ENCODE data around the gene CRABP1.

DNA sequence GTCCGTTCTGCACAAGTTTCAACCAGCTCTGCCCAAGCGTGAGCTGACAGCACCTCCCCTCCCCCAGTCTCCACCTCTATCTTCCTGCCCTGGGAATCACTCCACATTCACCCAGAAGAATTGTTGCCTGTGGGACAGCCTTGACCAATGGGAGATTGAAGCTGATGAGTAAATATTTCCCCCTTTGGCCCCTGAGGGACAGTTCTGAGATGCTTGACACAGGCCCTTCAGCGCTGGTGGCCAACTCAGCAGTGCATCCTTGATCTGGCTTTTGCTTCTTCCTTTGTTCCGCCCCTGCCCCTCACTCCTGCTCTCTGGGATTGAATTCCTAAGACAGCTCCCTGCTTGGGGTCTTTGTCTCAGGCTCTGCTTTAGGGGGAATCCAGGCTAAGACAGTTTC lies 27.6 kb upstream of the CRABP1 start:
- TF ChIP-seq, protein P1, sequence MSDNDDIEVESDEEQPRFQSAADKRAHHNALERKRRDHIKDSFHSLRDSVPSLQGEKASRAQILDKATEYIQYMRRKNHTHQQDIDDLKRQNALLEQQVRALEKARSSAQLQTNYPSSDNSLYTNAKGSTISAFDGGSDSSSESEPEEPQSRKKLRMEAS (IDR thresholded peaks at IDR 0.05), result no peak
- TF ChIP-seq CTCF (IDR thresholded peaks at IDR 0.05) (no peak), POLR2A (IDR thresholded peaks at IDR 0.05; ENCODE audit: low read length) (no peak), EP300 (IDR thresholded peaks at IDR 0.05) (no peak), ESRRA (IDR thresholded peaks at IDR 0.05; ENCODE audit: borderline replicate concordance, low read length) (no peak), CEBPB (IDR thresholded peaks at IDR 0.05) (no peak), HEYL (CRISPR knock-in tag; IDR thresholded peaks at IDR 0.05) (no peak), NR3C1 (IDR thresholded peaks at IDR 0.05) (no peak), PBX3 (IDR thresholded peaks at IDR 0.05) (no peak), JUNB (IDR thresholded peaks at IDR 0.05) (no peak)
- TF ChIP-seq, protein P2, sequence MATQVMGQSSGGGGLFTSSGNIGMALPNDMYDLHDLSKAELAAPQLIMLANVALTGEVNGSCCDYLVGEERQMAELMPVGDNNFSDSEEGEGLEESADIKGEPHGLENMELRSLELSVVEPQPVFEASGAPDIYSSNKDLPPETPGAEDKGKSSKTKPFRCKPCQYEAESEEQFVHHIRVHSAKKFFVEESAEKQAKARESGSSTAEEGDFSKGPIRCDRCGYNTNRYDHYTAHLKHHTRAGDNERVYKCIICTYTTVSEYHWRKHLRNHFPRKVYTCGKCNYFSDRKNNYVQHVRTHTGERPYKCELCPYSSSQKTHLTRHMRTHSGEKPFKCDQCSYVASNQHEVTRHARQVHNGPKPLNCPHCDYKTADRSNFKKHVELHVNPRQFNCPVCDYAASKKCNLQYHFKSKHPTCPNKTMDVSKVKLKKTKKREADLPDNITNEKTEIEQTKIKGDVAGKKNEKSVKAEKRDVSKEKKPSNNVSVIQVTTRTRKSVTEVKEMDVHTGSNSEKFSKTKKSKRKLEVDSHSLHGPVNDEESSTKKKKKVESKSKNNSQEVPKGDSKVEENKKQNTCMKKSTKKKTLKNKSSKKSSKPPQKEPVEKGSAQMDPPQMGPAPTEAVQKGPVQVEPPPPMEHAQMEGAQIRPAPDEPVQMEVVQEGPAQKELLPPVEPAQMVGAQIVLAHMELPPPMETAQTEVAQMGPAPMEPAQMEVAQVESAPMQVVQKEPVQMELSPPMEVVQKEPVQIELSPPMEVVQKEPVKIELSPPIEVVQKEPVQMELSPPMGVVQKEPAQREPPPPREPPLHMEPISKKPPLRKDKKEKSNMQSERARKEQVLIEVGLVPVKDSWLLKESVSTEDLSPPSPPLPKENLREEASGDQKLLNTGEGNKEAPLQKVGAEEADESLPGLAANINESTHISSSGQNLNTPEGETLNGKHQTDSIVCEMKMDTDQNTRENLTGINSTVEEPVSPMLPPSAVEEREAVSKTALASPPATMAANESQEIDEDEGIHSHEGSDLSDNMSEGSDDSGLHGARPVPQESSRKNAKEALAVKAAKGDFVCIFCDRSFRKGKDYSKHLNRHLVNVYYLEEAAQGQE (IDR thresholded peaks at IDR 0.05), result no peak
- TF ChIP-seq, protein P3, sequence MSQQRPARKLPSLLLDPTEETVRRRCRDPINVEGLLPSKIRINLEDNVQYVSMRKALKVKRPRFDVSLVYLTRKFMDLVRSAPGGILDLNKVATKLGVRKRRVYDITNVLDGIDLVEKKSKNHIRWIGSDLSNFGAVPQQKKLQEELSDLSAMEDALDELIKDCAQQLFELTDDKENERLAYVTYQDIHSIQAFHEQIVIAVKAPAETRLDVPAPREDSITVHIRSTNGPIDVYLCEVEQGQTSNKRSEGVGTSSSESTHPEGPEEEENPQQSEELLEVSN (IDR thresholded peaks at IDR 0.05; ENCODE audit: borderline replicate concordance, low read depth), result no peak
